Neutrophil (primary cell): ENCODE data around the gene TTC39C.

ENCODE experiments used
- H3K27ac ChIP-seq: fragments of 200-600 bp; sonication (generic); 2 replicates; pipeline ENCODE4 v1.5.1; 2016; ENCODE audit warnings: mild to moderate bottlenecking, moderate library complexity
- H3K27me3 ChIP-seq: fragments of 200-600 bp; sonication (generic); 2 replicates; pipeline ENCODE4 v1.6.0; 2016; ENCODE audit warnings: mild to moderate bottlenecking
- H3K36me3 ChIP-seq: fragments of 200-600 bp; sonication (generic); 2 replicates; pipeline ENCODE4 v1.5.1; 2017
- H3K4me1 ChIP-seq, 2 experiments: fragments of 200-600 bp in 1 of 2; sonication (generic) in 1 of 2; 1 replicate in 1 of 2; 2 replicates in 1 of 2; pipeline versions ENCODE4 v1.5.1 to v1.6.1; 2013 to 2016; ENCODE audit warnings: low read depth in 1 of 2, low read length in 1 of 2, mild to moderate bottlenecking in 1 of 2, moderate library complexity in 1 of 2; ENCODE audit not compliant: control insufficient read depth in 1 of 2, insufficient read depth in 1 of 2
- H3K4me3 ChIP-seq, 2 experiments: fragments of 200-600 bp in 1 of 2; sonication (generic) in 1 of 2; 1 replicate in 1 of 2; 2 replicates in 1 of 2; pipeline ENCODE4 v1.5.1; 2013 to 2016; ENCODE audit warnings: low read depth in 1 of 2, low read length in 1 of 2, mild to moderate bottlenecking in 1 of 2, moderate library complexity in 1 of 2
- H3K9me3 ChIP-seq: fragments of 200-600 bp; sonication (generic); 2 replicates; pipeline ENCODE4 v1.5.1; 2016
- TF ChIP-seq, protein P1 (sequence below): fragments of 200-600 bp; sonication (generic); IDR thresholded peaks from 2 replicates; pipeline ENCODE4 v1.5.1; 2016; ENCODE audit warnings: antibody characterized with exemption

Gene TTC39C

DNA sequence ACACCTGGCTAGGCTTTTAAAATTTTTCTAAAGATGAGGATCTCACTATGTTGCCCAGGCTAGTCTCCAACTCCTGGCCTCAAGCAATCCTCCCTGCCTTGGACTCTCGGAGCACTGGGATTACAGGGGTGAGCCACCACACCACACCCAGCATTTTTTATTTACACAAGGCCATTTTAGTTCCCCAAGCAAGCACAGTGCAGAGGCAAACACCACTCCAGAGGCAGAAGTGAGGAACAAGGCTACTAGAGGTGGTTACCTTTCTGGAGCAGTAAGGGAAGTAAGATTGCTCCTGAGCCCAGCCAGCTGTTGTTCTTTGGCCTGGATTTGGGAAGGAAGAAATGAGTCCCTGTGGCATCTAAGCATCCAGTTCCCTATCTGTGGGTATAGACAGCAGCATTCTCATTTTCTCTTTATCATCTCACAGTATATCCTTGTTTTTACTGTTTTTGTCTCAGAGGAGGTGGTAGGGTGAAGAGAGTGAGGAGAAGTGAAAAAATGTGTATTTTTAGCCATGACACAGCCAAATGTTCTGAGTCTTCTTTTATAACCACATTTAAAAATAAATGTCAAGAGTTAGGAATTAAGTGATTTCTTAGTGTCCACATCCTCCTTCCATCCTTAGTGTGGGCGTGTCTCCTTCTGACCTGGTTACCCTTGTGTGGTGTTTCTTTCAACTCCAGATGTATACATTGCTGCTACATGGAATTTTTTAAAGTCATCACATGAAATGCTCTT lies 10.5 kb upstream of the TTC39C start:
- no peaks in the 10 kb centered on the region for H3K27me3 ChIP-seq
- H3K4me3 ChIP-seq, result no peak overlapping the region
- no peaks in the 10 kb centered on the region for H3K36me3 ChIP-seq
- peaks cover 14 to 19% of the 10 kb centered on the region in 2 experiments for H3K4me1 ChIP-seq
- H3K27ac ChIP-seq, result no peak overlapping the region
- TF ChIP-seq, protein P1, sequence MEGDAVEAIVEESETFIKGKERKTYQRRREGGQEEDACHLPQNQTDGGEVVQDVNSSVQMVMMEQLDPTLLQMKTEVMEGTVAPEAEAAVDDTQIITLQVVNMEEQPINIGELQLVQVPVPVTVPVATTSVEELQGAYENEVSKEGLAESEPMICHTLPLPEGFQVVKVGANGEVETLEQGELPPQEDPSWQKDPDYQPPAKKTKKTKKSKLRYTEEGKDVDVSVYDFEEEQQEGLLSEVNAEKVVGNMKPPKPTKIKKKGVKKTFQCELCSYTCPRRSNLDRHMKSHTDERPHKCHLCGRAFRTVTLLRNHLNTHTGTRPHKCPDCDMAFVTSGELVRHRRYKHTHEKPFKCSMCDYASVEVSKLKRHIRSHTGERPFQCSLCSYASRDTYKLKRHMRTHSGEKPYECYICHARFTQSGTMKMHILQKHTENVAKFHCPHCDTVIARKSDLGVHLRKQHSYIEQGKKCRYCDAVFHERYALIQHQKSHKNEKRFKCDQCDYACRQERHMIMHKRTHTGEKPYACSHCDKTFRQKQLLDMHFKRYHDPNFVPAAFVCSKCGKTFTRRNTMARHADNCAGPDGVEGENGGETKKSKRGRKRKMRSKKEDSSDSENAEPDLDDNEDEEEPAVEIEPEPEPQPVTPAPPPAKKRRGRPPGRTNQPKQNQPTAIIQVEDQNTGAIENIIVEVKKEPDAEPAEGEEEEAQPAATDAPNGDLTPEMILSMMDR, result no peak
- no peaks in the 10 kb centered on the region for H3K9me3 ChIP-seq

DNA sequence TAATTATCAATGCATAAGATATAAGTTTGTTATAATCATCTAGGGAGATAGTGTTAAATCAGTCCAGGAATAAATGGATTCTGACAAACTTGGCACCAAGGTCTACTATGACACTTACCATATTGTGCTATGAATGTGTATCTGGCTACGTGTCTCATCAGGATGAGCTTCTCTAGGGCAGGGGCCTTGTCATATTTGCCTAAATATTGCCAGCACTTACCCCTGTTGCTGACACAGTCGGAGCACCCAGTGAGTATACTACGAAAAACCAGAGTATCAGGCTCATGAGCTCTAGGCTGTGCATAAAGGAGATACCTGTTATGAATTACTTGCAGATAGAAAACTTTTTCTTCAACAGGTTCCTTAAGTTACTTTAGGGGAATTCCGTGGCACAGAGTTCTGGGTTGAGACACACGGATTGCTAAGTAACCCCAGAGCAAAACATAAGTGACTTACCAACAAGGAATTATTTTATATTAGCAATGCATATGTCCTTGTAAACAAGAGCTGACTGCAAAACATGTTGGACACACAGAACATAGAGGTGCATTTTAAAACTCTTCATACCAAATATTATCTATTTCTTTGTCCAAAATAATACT lies 7.7 kb upstream of the TTC39C start:
- no peaks in the 10 kb centered on the region for H3K27me3 ChIP-seq
- H3K27ac ChIP-seq, result no peak overlapping the region
- TF ChIP-seq, protein P1, result no peak
- no peaks in the 10 kb centered on the region for H3K36me3 ChIP-seq
- H3K9me3 ChIP-seq, result no peaks in the 10 kb centered on the region
- peaks cover 21 to 22% of the 10 kb centered on the region in 2 experiments for H3K4me1 ChIP-seq
- H3K4me3 ChIP-seq, result no peak overlapping the region

DNA sequence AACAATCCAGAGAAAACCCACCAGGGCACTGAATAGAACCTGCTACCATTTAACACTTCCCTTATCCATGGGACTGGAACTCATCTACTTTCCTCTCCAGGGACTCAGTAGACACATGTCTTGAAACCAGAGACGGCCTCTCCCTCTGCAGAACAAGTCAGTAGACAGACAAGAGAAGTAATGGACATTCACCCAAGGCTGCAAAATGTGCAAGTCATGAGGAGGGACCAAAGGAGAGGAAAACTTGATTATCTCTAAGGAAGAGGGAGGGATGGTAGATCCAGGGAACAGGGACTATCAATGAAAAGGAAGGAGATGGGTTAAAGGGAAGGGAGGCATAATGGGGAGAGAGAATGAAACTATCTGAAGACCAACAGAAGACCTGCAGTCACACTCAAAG lies 5.3 kb upstream of the TTC39C start:
- TF ChIP-seq, protein P1, result no peak
- Histone ChIP-seq H3K4me1 (peaks cover 14 to 17% of the 10 kb centered on the region in 2 experiments), H3K27ac (no peak overlapping the region), H3K36me3 (no peaks in the 10 kb centered on the region), H3K4me3 (no peak overlapping the region), H3K9me3 (no peaks in the 10 kb centered on the region), H3K27me3 (no peaks in the 10 kb centered on the region)

DNA sequence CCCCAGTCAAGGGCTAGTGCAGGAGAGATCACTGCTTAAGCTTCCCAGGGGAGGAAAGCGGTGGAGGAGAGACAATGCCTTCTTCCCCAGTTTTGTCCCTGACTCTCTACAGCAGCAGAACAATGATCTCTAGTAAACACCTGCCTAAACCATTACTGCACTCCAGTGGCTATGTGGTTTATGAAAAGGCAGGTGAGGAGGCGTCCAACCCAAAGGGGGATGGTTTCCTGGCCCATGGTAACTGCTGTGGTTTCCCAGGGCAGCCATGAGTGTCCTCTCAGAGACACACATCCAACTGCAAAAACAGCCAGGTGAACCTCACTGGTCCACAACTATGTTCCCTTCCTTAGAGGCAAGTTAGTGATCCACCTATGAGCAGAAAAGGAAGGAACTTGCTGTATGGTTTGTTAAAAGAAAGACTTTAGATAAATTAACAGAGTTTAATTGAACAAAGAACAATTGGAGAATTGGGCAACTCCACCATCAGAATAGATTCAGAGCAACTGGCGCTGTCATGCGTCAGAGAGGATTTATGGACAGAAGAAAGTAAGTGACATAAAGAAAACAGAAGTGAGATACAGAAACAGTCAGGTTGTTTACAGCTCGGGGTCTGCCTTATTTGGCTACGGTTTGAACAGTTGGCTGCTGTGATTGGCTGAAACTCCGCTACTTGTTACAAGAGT lies 4.8 kb upstream of the TTC39C start:
- no peak overlapping the region for H3K27ac ChIP-seq

DNA sequence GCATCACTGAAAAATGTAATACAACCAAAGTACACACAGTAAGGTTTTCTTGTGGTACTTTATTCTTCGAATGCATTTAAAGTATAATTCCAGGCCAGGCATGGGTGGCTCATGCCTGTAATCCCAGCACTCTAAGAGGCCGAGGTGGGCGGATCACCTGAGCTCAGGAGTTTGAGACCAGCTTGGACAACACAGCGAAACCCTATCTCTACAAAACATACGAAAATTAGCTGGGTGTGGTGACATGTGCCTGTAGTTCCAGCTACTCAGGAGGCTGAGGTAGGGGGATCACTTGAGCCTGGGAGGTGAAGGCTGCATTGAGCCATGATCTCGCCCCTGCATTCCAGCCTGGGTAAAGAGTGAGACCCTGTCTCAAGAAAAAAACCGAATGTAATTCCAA lies 3.9 kb upstream of the TTC39C start:
- H3K9me3 ChIP-seq, result no peaks in the 10 kb centered on the region
- no peak overlapping the region for H3K4me3 ChIP-seq
- no peaks in the 10 kb centered on the region for H3K27me3 ChIP-seq
- H3K27ac ChIP-seq, result no peak overlapping the region
- no peaks in the 10 kb centered on the region for H3K36me3 ChIP-seq
- H3K4me1 ChIP-seq, result peaks cover 19 to 23% of the 10 kb centered on the region in 2 experiments
- TF ChIP-seq, protein P1, result no peak

More for the DNA sequence above, 4.8 kb upstream of the TTC39C start:
- Histone ChIP-seq H3K27me3 (no peaks in the 10 kb centered on the region), H3K36me3 (no peaks in the 10 kb centered on the region), H3K4me3 (no peak overlapping the region), H3K9me3 (no peaks in the 10 kb centered on the region), H3K4me1 (peaks cover 14 to 17% of the 10 kb centered on the region in 2 experiments)
- TF ChIP-seq, protein P1, result no peak
